ENCODE measurements around the gene TSHZ2. TPM values are rescaled to one million over a fixed set of nuclear protein-coding genes. Genes with fewer than 3 reads are reported as not detected.
"Not testable (repeated sequence)": the region's sequence is repeated elsewhere in the genome, so short reads cannot be mapped to it uniquely, and the experiment has no call there.

TSHZ2 gene
- total and polyA plus RNA-seq, 2 experiments from 2014 or later: 10.4 to 32.0 TPM

DNA sequence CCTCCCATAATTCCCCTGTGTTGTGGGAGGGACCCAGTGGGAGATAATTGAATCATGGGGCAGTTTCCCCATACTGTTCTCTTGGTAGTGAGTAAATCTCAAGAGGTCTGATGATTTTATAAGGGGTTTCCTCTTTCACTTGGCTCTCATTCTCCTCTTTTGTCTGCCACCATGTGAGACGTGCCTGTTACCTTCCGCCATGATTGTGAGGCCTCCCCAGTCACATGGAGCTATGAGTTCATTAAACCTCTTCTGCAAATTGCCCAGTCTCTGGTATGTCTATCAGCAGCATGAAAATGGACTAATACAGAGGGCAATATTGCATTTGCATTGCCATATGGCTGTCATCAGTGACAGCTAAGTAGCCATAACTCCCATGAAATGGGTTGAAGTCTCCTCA lies 558.3 kb downstream of the TSHZ2 start:
- Histone ChIP-seq H3K9me3 (ENCODE audit: low read depth) (no peaks in the 10 kb centered on the region), H3K36me3 (no peaks in the 10 kb centered on the region), H3K27ac (no peak overlapping the region), H3K27me3 (no peaks in the 10 kb centered on the region), H3K4me1 (ENCODE audit: low read depth) (no peaks in the 10 kb centered on the region), H3K4me3 (no peak overlapping the region)
- TF ChIP-seq, protein P1, sequence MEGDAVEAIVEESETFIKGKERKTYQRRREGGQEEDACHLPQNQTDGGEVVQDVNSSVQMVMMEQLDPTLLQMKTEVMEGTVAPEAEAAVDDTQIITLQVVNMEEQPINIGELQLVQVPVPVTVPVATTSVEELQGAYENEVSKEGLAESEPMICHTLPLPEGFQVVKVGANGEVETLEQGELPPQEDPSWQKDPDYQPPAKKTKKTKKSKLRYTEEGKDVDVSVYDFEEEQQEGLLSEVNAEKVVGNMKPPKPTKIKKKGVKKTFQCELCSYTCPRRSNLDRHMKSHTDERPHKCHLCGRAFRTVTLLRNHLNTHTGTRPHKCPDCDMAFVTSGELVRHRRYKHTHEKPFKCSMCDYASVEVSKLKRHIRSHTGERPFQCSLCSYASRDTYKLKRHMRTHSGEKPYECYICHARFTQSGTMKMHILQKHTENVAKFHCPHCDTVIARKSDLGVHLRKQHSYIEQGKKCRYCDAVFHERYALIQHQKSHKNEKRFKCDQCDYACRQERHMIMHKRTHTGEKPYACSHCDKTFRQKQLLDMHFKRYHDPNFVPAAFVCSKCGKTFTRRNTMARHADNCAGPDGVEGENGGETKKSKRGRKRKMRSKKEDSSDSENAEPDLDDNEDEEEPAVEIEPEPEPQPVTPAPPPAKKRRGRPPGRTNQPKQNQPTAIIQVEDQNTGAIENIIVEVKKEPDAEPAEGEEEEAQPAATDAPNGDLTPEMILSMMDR (IDR thresholded peaks at IDR 0.05; ENCODE audit: low read depth, low read length): no peak
- DNase-seq (ENCODE audit: low read depth in 1 of 2, low spot score in 1 of 2): no peak

DNA sequence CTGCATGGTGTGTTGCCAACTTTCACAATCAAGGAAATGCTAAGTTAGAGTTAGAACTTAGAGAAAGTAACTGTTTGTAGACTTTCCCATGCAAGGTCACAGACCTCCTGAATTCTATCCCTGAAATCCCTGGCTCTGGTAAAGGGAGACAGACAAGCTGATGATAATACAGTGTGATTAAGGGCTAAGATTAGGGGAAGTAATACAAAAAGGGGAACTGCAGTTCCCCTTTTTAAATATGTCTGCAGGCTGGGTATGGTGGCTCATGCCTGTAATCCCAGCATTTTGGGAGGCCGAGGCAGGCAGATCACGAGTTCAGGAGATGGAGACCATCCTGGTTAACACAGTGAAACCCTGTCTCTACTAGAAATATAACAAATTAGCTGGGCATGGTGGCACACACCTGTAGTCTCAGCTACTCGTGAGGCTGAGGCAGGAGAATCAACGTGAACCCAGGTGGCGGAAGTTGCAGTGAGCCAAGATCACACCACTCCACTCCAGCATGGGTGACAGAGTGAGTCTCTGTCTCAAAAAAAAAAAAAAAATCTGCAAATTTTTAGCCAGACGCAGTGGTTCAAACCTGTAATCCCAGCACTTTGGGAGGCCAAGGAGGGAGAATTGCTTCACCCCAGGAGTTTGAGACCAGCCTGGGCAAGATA lies 560.6 kb downstream of the TSHZ2 start:
- not testable (repeated sequence) for H3K4me3 ChIP-seq; H3K27me3 ChIP-seq; H3K36me3 ChIP-seq; H3K4me1 ChIP-seq (ENCODE audit: low read depth); DNase-seq (ENCODE audit: low read depth in 1 of 2, low spot score in 1 of 2); H3K27ac ChIP-seq; H3K9me3 ChIP-seq (ENCODE audit: low read depth)

DNA sequence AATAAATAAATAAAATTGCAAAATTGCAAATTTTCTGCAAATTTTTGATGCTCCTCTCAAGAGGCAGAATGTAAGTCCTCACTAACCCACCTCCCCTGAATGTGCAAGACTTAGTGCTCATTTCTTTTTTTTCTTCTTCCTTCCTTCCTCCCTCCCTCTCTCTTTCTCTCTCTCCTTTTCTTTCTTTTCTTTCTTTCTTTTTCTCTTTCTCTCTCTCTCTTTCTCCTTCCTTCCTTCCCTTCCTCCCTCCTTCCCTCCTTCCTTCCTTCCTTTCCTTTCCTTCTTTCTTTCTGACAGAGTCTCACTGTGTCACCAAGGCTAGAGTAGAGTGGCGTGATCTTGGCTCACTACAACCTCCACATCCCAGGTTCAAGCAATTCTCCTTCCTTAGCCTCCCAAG lies 561.3 kb downstream of the TSHZ2 start:
- DNase-seq (ENCODE audit: low read depth in 1 of 2, low spot score in 1 of 2): no peak
- H3K4me1 ChIP-seq (ENCODE audit: low read depth): no peaks in the 10 kb centered on the region
- no peaks in the 10 kb centered on the region for H3K36me3 ChIP-seq
- no peak overlapping the region for H3K4me3 ChIP-seq
- no peaks in the 10 kb centered on the region for H3K27me3 ChIP-seq
- TF ChIP-seq, protein P1 (IDR thresholded peaks at IDR 0.05; ENCODE audit: low read depth, low read length): no peak
- no peak overlapping the region for H3K27ac ChIP-seq
- no peaks in the 10 kb centered on the region for H3K9me3 ChIP-seq (ENCODE audit: low read depth)

DNA sequence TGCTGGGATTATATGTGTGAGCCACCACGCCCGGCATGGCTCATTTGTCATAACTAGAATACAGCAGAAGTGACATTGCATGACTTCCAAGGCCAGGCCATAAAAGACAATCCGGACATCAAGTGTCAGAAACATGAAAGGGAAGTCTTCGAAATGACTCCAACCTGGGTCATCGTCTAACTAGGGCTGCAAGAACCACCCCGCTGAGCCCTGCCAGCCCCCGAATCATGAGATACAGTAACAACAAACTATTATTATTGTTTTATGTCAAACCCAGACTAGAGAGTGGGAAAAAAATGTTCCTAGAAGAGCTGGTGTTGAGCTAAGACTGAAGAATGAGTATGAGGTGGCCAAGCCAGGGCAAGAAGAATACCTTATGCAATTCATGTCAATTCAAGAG lies 561.9 kb downstream of the TSHZ2 start:
- TF ChIP-seq, protein P1 (IDR thresholded peaks at IDR 0.05; ENCODE audit: low read depth, low read length): no peak
- Histone ChIP-seq H3K36me3 (no peaks in the 10 kb centered on the region), H3K27me3 (no peaks in the 10 kb centered on the region), H3K4me1 (ENCODE audit: low read depth) (no peaks in the 10 kb centered on the region), H3K4me3 (no peak overlapping the region), H3K27ac (no peak overlapping the region), H3K9me3 (ENCODE audit: low read depth) (no peaks in the 10 kb centered on the region)
- no peak for DNase-seq (ENCODE audit: low read depth in 1 of 2, low spot score in 1 of 2)

DNA sequence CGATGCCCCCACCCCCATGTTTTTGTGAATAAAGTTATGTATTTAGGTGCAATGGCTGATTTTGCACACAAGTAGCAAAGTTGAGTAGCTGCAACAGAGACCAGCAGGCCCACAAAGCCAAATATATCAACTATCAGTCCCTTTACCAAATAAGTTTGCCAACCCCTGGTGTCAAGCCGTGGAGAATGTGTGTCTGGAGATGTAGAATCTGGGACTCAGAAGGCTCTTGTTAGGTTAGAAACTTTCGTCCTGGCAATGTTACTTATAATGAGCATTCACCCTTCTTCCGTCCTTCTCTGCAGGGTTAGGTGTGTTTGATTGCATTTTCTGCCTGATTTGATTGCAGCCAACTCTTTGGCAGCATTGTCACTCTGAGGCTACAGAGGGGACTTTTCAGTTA lies 563.7 kb downstream of the TSHZ2 start:
- Histone ChIP-seq H3K27ac (no peak overlapping the region), H3K9me3 (ENCODE audit: low read depth) (no peaks in the 10 kb centered on the region), H3K4me3 (no peak overlapping the region), H3K27me3 (no peaks in the 10 kb centered on the region), H3K4me1 (ENCODE audit: low read depth) (no peaks in the 10 kb centered on the region), H3K36me3 (no peaks in the 10 kb centered on the region)
- DNase-seq (ENCODE audit: low read depth in 1 of 2, low spot score in 1 of 2): no peak
- TF ChIP-seq, protein P1 (IDR thresholded peaks at IDR 0.05; ENCODE audit: low read depth, low read length): no peak

DNA sequence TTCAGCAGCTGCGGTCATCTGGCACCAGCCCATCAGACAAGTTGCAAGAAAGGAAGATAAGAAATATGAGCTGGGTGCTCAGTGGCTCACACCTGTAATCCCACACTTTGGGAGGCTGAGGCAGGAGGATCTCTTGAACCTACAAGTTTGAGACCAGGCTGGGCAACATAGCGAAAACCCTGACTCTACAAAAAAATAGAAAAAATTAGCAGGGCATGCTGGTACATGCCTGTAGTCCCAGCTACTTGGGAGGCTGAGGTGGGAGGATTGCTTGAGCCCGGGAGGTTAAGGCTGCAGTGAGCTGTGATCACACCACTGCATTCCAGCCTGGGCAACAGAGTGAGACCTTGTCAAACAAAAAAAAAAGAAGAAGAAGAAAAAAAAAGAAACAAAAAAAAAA lies 564.2 kb downstream of the TSHZ2 start:
- not testable (repeated sequence) for DNase-seq (ENCODE audit: low read depth in 1 of 2, low spot score in 1 of 2); H3K36me3 ChIP-seq; H3K4me3 ChIP-seq; H3K4me1 ChIP-seq (ENCODE audit: low read depth); H3K27ac ChIP-seq; H3K9me3 ChIP-seq (ENCODE audit: low read depth); H3K27me3 ChIP-seq

DNA sequence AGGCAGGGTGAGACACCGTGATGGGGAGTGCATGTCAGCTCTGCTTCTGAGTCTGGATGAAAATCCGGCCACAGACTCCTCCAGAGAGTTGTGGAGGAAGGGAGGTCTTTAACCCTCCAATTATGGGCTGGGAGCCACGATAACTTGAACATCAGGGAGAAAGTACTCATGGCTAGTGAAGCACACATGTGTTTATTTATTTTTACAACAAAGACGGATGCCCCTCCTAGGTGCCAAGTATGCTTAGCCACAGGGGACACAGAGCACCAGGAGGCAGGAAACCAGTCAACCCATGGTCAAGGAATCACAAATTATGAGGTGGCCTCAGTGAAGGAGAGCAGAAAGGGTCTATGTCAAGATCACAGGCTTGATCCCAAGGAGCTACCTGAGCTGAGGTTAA lies 567.4 kb downstream of the TSHZ2 start:
- H3K27ac ChIP-seq: no peak overlapping the region
- DNase-seq (ENCODE audit: low read depth in 1 of 2, low spot score in 1 of 2): no peak
- no peaks in the 10 kb centered on the region for H3K36me3 ChIP-seq
- H3K4me1 ChIP-seq (ENCODE audit: low read depth): no peaks in the 10 kb centered on the region
- H3K27me3 ChIP-seq: no peaks in the 10 kb centered on the region
- no peaks in the 10 kb centered on the region for H3K9me3 ChIP-seq (ENCODE audit: low read depth)
- TF ChIP-seq, protein P1 (IDR thresholded peaks at IDR 0.05; ENCODE audit: low read depth, low read length): no peak
- no peak overlapping the region for H3K4me3 ChIP-seq

All from cardiac muscle cell (in vitro differentiated cells and primary cell).